A549 (cell line): ENCODE data around the gene ABRAXAS1. TPM values are rescaled to one million over a fixed set of nuclear protein-coding genes. Genes with fewer than 3 reads are reported as not detected.

Experiments used
- ATAC-seq, 2 experiments: fragments of 200-7000 bp in 1 of 2; fragments of >200 bp in 1 of 2; cut with Nextera tagmentation in 1 of 2; cut with Tn5 transposase in 1 of 2; 3 replicates each; pipeline versions ENCODE4 v1.8.0 to v1.9.1; 2018 to 2020; ENCODE audit warnings: mild to moderate bottlenecking in 1 of 2, moderate library complexity in 1 of 2
- CTCF ChIA-PET: fragments of 300-600 bp; sonication (Branson Sonifier 250); formaldehyde crosslinking; extraction: SDS; loops from one replicate; lab custom pipeline; 2021; ENCODE audit warnings: antibody characterized with exemption, inconsistent platforms; lab: Yijun Ruan, JAX
- POLR2A ChIA-PET: fragments of 350-600 bp; formaldehyde crosslinking; extraction: SDS; loops from one replicate; lab custom pipeline; 2021; ENCODE audit warnings: antibody characterized with exemption, inconsistent platforms; lab: Yijun Ruan, JAX
- DNase-seq, 2 experiments: peaks; one replicate each; pipeline versions ENCODE4 v3.0.0 to v3.0.0-alpha.2; 2011 to 2016; ENCODE audit warnings: low read depth in 1 of 2, low spot score in 1 of 2
- FAIRE-seq: peaks from 2 replicates; lab custom pipeline; 2011; peaks lifted over from hg19 to GRCh38; lab: Jason Lieb, UNC
- H3K27ac ChIP-seq, 2 experiments: fragments of >200 bp; sonication (Bioruptor Twin); formaldehyde crosslinking; 3 replicates each; pipeline ENCODE4 v1.5.1; 2016 to 2017
- H3K4me1 ChIP-seq: fragments of >200 bp; sonication (Bioruptor Twin); formaldehyde crosslinking; 3 replicates; pipeline ENCODE4 v1.6.1; 2016
- H3K4me2 ChIP-seq: fragments of >200 bp; sonication (Bioruptor Twin); formaldehyde crosslinking; 3 replicates; pipeline ENCODE4 v1.6.1; 2016
- H3K4me3 ChIP-seq: fragments of >200 bp; sonication (Bioruptor Twin); formaldehyde crosslinking; 3 replicates; pipeline ENCODE4 v1.5.1; 2016
- H3K9me3 ChIP-seq: fragments of >200 bp; sonication (Bioruptor Twin); formaldehyde crosslinking; 3 replicates; pipeline ENCODE4 v1.6.1; 2016
- CEBPB ChIP-seq, 2 experiments: fragments of >200 bp in 1 of 2; sonication (Bioruptor Twin) in 1 of 2; formaldehyde crosslinking in 1 of 2; IDR thresholded peaks; 2 replicates each; pipeline ENCODE4 v1.6.1; 2012 to 2016
- CHD2 ChIP-seq: fragments of 150-350 bp; IDR thresholded peaks from 2 replicates; pipeline ENCODE4 v1.6.1; 2014; ENCODE audit warnings: low read length; ENCODE audit not compliant: partially characterized antibody
- CHD4 ChIP-seq: fragments of 200-600 bp; sonication (generic); IDR thresholded peaks from 2 replicates; pipeline ENCODE4 v1.6.1; 2016; ENCODE audit warnings: antibody characterized with exemption, mild to moderate bottlenecking, borderline replicate concordance
- EP300 ChIP-seq, 2 experiments: fragments of >200 bp; sonication (Bioruptor Twin); formaldehyde crosslinking; IDR thresholded peaks; 2 replicates in 1 of 2; 3 replicates in 1 of 2; pipeline ENCODE4 v1.6.1; 2016 to 2017
- FOSB ChIP-seq: fragments of 250-450 bp; sonication (Bioruptor Pico); IDR thresholded peaks from 2 replicates; pipeline ENCODE4 v1.5.0; 2020; ENCODE audit warnings: mild to moderate bottlenecking, moderate library complexity
- HDAC2 ChIP-seq: fragments of 200-600 bp; sonication (generic); IDR thresholded peaks from 2 replicates; pipeline ENCODE4 v1.6.1; 2016
- HEYL ChIP-seq: fragments of 250-450 bp; sonication (Bioruptor Pico); IDR thresholded peaks from 2 replicates; pipeline ENCODE4 v1.8.0; 2021; ENCODE audit warnings: mild to moderate bottlenecking, moderate library complexity
- JUN ChIP-seq, 2 experiments: fragments of >200 bp; sonication (Bioruptor Twin); formaldehyde crosslinking; IDR thresholded peaks; 2 replicates in 1 of 2; 3 replicates in 1 of 2; pipeline ENCODE4 v1.6.1; 2016 to 2017
- JUNB ChIP-seq: fragments of >200 bp; sonication (Bioruptor Twin); formaldehyde crosslinking; IDR thresholded peaks from 2 replicates; pipeline ENCODE4 v1.6.1; 2016
- MAZ ChIP-seq: fragments of 150-350 bp; IDR thresholded peaks from 2 replicates; pipeline ENCODE4 v1.6.1; 2014; ENCODE audit warnings: antibody characterized with exemption, low read depth, low read length, borderline replicate concordance
- NPAS2 ChIP-seq: fragments of 250-450 bp; sonication (Bioruptor Pico); IDR thresholded peaks from 2 replicates; pipeline ENCODE4 v1.8.0; 2022; ENCODE audit warnings: mild to moderate bottlenecking, moderate library complexity, borderline replicate concordance
- NR3C1 ChIP-seq: fragments of >200 bp; sonication (Bioruptor Twin); formaldehyde crosslinking; IDR thresholded peaks from 3 replicates; pipeline ENCODE4 v1.6.1; 2017
- POLR2A ChIP-seq: IDR thresholded peaks from 2 replicates; pipeline ENCODE4 v1.6.1; 2012; ENCODE audit warnings: mild to moderate bottlenecking, low read length
- RFX5 ChIP-seq: fragments of 450-650 bp; IDR thresholded peaks from 2 replicates; pipeline ENCODE4 v1.7.1; 2014; ENCODE audit warnings: antibody characterized with exemption, mild to moderate bottlenecking, moderate library complexity
- SMC3 ChIP-seq: fragments of >200 bp; sonication (Bioruptor Twin); formaldehyde crosslinking; IDR thresholded peaks from 3 replicates; pipeline ENCODE4 v1.6.1; 2018; ENCODE audit warnings: inconsistent platforms
- TFCP2L1 ChIP-seq: fragments of 250-450 bp; sonication (Bioruptor Pico); IDR thresholded peaks from 2 replicates; pipeline ENCODE4 v1.5.0; 2021; ENCODE audit warnings: mild to moderate bottlenecking
- ZNF302 ChIP-seq: fragments of 250-450 bp; sonication (Bioruptor Pico); IDR thresholded peaks from 2 replicates; pipeline ENCODE4 v1.9.0; 2021; ENCODE audit warnings: inconsistent platforms, mild to moderate bottlenecking, moderate library complexity
- WGBS: methylation state at CpG from one replicate; pipeline ENCODE4 v1.1.6; 2017; ENCODE audit errors: missing lambda C conversion rate; 5-methylcytosine and 5-hydroxymethylcytosine counted together
- polyA plus RNA-seq, 4 experiments: library from polyadenylated mRNA; depleted of rRNA in 3 of 4; stranded (reverse); fragments of >200 nt; fragmentation: RNase III in 1 of 4; extraction: RNeasy Plus Mini Kit Qiagen cat#74134 plus additional on column Dnase treatment in 1 of 4; gene quantifications; 2 replicates in 3 of 4; 3 replicates in 1 of 4; pipeline ENCODE4 v1.2.3, GENCODE V29; 2011 to 2017
- TF ChIP-seq, protein P1 (sequence below): fragments of 200-600 bp; sonication (generic); IDR thresholded peaks from 2 replicates; pipeline ENCODE4 v1.6.1; 2016; ENCODE audit warnings: antibody characterized with exemption, mild to moderate bottlenecking, moderate library complexity
- TF ChIP-seq, protein P2 (sequence below): IDR thresholded peaks from 2 replicates; pipeline ENCODE4 v1.6.1; 2012
- TF ChIP-seq, protein P3 (sequence below): fragments of 250-450 bp; sonication (Bioruptor Pico); IDR thresholded peaks from 2 replicates; pipeline ENCODE4 v1.5.0; 2021; ENCODE audit warnings: mild to moderate bottlenecking, moderate library complexity, borderline replicate concordance
- TF ChIP-seq, protein P4 (sequence below): fragments of >200 bp; sonication (Bioruptor Twin); formaldehyde crosslinking; IDR thresholded peaks from 3 replicates; pipeline ENCODE4 v1.5.1; 2016
- TF ChIP-seq, protein P5 (sequence below): fragments of 250-450 bp; sonication (Bioruptor Pico); IDR thresholded peaks from 2 replicates; pipeline ENCODE4 v1.5.0; 2020; ENCODE audit warnings: low read depth, mild to moderate bottlenecking, moderate library complexity

Gene ABRAXAS1
- polyA plus RNA-seq, 2 of the 4 experiments (the other 2 are of a cell fraction): 9.6 to 16.5 TPM

DNA sequence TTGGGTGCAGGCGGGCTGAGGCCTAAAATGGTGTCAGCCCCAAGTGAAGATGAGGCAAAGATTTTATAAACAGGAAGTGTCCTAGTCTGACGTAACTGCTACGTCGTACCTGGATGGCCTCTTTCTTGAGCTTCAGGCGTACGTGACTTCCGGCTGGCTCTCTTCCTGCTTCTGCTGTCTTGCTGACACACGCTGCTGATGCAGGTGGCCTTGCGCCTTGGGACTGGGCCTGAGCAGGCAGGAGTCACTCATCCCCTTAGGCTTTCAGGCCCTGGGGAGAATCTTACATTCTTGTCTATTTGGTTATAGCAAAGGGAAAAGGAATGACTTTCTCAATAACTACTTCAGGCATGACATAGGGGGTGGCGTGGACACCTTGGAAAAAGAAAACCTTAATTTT, 20.1 kb upstream of the ABRAXAS1 start:
- Histone ChIP-seq H3K27ac (no peak overlapping the region), H3K4me3 (no peak overlapping the region), H3K9me3 (no peaks in the 10 kb centered on the region), H3K4me1 (no peaks in the 10 kb centered on the region), H3K4me2 (no peak overlapping the region)
- DNase-seq: no peak
- 92% methylated on average over 10 of the region's 10 CpGs for WGBS
- ChIA-PET CTCF (no interaction called here), POLR2A (interaction anchor here (0.7 kb wide), 1 partner anchor 396 kb away, joined by 3 read pairs; no protein-coding TSS in a partner anchor)
- FAIRE-seq: no peak
- ATAC-seq: no peak
- no peak for TF ChIP-seq HDAC2
- no peak for TF ChIP-seq TFCP2L1 (CRISPR knock-in tag)
- no peak for TF ChIP-seq CHD2
- no peak for TF ChIP-seq HEYL (CRISPR knock-in tag)
- TF ChIP-seq, protein P1, sequence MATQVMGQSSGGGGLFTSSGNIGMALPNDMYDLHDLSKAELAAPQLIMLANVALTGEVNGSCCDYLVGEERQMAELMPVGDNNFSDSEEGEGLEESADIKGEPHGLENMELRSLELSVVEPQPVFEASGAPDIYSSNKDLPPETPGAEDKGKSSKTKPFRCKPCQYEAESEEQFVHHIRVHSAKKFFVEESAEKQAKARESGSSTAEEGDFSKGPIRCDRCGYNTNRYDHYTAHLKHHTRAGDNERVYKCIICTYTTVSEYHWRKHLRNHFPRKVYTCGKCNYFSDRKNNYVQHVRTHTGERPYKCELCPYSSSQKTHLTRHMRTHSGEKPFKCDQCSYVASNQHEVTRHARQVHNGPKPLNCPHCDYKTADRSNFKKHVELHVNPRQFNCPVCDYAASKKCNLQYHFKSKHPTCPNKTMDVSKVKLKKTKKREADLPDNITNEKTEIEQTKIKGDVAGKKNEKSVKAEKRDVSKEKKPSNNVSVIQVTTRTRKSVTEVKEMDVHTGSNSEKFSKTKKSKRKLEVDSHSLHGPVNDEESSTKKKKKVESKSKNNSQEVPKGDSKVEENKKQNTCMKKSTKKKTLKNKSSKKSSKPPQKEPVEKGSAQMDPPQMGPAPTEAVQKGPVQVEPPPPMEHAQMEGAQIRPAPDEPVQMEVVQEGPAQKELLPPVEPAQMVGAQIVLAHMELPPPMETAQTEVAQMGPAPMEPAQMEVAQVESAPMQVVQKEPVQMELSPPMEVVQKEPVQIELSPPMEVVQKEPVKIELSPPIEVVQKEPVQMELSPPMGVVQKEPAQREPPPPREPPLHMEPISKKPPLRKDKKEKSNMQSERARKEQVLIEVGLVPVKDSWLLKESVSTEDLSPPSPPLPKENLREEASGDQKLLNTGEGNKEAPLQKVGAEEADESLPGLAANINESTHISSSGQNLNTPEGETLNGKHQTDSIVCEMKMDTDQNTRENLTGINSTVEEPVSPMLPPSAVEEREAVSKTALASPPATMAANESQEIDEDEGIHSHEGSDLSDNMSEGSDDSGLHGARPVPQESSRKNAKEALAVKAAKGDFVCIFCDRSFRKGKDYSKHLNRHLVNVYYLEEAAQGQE: no peak
- TF ChIP-seq, protein P2, sequence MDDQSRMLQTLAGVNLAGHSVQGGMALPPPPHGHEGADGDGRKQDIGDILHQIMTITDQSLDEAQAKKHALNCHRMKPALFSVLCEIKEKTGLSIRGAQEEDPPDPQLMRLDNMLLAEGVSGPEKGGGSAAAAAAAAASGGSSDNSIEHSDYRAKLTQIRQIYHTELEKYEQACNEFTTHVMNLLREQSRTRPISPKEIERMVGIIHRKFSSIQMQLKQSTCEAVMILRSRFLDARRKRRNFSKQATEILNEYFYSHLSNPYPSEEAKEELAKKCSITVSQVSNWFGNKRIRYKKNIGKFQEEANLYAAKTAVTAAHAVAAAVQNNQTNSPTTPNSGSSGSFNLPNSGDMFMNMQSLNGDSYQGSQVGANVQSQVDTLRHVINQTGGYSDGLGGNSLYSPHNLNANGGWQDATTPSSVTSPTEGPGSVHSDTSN: no peak
- TF ChIP-seq, protein P3, sequence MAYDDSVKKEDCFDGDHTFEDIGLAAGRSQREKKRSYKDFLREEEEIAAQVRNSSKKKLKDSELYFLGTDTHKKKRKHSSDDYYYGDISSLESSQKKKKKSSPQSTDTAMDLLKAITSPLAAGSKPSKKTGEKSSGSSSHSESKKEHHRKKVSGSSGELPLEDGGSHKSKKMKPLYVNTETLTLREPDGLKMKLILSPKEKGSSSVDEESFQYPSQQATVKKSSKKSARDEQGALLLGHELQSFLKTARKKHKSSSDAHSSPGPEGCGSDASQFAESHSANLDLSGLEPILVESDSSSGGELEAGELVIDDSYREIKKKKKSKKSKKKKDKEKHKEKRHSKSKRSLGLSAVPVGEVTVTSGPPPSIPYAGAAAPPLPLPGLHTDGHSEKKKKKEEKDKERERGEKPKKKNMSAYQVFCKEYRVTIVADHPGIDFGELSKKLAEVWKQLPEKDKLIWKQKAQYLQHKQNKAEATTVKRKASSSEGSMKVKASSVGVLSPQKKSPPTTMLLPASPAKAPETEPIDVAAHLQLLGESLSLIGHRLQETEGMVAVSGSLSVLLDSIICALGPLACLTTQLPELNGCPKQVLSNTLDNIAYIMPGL (CRISPR knock-in tag): no peak
- no peak for TF ChIP-seq RFX5
- TF ChIP-seq CHD4: no peak
- no peak for TF ChIP-seq JUNB
- TF ChIP-seq JUN (IDR thresholded peaks at IDR 0.05): no peak
- no peak for TF ChIP-seq ZNF302 (CRISPR knock-in tag)

DNA sequence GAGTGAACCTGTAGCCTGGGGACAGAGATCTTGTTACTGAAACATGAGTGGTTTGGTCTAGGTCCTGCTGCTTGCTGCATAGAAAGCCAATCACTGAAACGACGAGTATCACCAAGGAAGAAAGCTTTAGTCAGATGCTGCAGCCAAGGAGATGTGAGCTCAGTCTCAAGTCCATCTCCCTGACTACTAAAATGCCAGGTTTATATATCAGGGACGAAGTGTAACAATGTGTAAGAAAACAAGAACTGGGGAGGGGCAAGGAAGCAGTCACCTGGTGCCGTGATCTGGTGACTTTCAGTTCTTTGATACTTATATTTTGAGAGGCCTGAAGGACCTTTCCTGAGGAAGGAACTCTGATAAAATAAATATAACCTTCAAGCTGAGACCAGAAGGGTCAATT, 19.6 kb upstream of the ABRAXAS1 start:
- ATAC-seq (no peak), FAIRE-seq (no peak), DNase-seq (no peak)
- no peaks in the 10 kb centered on the region for H3K4me1 ChIP-seq
- ChIA-PET POLR2A (interaction anchor here (0.7 kb wide), 1 partner anchor 396 kb away, joined by 3 read pairs; no protein-coding TSS in a partner anchor), CTCF (no interaction called here)
- H3K4me3 ChIP-seq: no peak overlapping the region
- TF ChIP-seq CEBPB (IDR thresholded peaks at IDR 0.05) (no peak), POLR2A (no peak), JUN (IDR thresholded peaks at IDR 0.05) (no peak)
- no peak overlapping the region for H3K27ac ChIP-seq
- WGBS: 76% methylated on average over 4 of the region's 4 CpGs
- no peak overlapping the region for H3K4me2 ChIP-seq
- H3K9me3 ChIP-seq: no peaks in the 10 kb centered on the region

DNA sequence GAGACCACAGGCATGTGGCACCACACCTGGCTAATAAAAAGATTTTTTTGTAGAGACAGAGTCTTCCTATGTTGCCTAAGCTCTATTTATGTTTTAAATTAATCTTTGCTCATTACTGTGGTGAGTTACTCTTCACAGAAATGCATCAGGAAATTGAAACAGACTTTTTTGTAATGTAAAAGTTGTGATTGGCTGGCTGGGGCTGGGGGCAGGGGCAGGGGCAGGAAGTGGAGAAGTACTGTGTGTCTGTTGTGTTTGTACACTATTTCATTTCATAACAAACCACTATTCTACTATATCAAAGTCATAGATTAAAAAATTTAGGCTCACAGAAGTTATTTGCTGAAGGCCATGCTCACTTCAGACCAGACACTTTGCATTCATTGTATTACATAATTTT, 19.1 kb upstream of the ABRAXAS1 start:
- ATAC-seq: no peak
- TF ChIP-seq CHD4 (no peak), HDAC2 (no peak), NR3C1 (no peak), FOSB (CRISPR knock-in tag) (no peak), HEYL (CRISPR knock-in tag) (no peak), MAZ (no peak), POLR2A (no peak), NPAS2 (CRISPR knock-in tag) (no peak), EP300 (IDR thresholded peaks at IDR 0.05) (no peak), SMC3 (no peak)
- TF ChIP-seq, protein P3 (CRISPR knock-in tag): no peak
- TF ChIP-seq, protein P4, sequence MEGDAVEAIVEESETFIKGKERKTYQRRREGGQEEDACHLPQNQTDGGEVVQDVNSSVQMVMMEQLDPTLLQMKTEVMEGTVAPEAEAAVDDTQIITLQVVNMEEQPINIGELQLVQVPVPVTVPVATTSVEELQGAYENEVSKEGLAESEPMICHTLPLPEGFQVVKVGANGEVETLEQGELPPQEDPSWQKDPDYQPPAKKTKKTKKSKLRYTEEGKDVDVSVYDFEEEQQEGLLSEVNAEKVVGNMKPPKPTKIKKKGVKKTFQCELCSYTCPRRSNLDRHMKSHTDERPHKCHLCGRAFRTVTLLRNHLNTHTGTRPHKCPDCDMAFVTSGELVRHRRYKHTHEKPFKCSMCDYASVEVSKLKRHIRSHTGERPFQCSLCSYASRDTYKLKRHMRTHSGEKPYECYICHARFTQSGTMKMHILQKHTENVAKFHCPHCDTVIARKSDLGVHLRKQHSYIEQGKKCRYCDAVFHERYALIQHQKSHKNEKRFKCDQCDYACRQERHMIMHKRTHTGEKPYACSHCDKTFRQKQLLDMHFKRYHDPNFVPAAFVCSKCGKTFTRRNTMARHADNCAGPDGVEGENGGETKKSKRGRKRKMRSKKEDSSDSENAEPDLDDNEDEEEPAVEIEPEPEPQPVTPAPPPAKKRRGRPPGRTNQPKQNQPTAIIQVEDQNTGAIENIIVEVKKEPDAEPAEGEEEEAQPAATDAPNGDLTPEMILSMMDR: no peak
- TF ChIP-seq, protein P5, sequence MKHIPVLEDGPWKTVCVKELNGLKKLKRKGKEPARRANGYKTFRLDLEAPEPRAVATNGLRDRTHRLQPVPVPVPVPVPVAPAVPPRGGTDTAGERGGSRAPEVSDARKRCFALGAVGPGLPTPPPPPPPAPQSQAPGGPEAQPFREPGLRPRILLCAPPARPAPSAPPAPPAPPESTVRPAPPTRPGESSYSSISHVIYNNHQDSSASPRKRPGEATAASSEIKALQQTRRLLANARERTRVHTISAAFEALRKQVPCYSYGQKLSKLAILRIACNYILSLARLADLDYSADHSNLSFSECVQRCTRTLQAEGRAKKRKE (CRISPR knock-in tag): no peak
- no peak for DNase-seq
- POLR2A ChIA-PET: no interaction called here
- Histone ChIP-seq H3K4me1 (no peaks in the 10 kb centered on the region), H3K4me2 (no peak overlapping the region), H3K4me3 (no peak overlapping the region), H3K9me3 (no peaks in the 10 kb centered on the region), H3K27ac (no peak overlapping the region)
- CTCF ChIA-PET: no interaction called here
- no peak for FAIRE-seq
